K562 (cell line): Measurements from ENCODE around the gene HOXA13. TPM values are rescaled to one million over a fixed set of nuclear protein-coding genes. Genes with fewer than 3 reads are reported as not detected.

Experiments used
- ATAC-seq: fragments of 200-7000 bp; cut with Tn5 transposase; 3 replicates; pipeline ENCODE4 v1.9.1; 2020; ENCODE audit warnings: moderate library complexity
- BruUV-seq: library from RNA; stranded (reverse); fragments of 400-500 nt; replicated peaks from 2 replicates; lab custom pipeline; 2021; lab: Mats Ljungman, UMichigan
- CTCF ChIA-PET: fragments of 300-600 bp; formaldehyde crosslinking; extraction: SDS; loops from one replicate; lab custom pipeline; 2021; ENCODE audit warnings: low intra/inter-chr PET ratio; lab: Yijun Ruan, JAX
- POLR2A ChIA-PET: fragments of 300-600, 350-650 bp; sonication (Branson Sonifier 250); formaldehyde crosslinking; extraction: SDS; loops from one replicate; lab custom pipeline; 2021; ENCODE audit warnings: antibody characterized with exemption, inconsistent platforms; lab: Yijun Ruan, JAX
- DNase-seq, 4 experiments: peaks; one replicate each; pipeline versions ENCODE4 v3.0.0 to v3.0.0-alpha.2; 2011 to 2018; ENCODE audit warnings: low spot score in 3 of 4, mixed read lengths in 3 of 4; ENCODE audit errors: extremely low read depth in 1 of 4
- FAIRE-seq: peaks from 2 replicates; lab custom pipeline; 2011; peaks lifted over from hg19 to GRCh38; lab: Jason Lieb, UNC
- H2AFZ ChIP-seq: 2 replicates; pipeline ENCODE4 v1.6.0; 2011; ENCODE audit warnings: low read depth, low read length, control low read depth, inconsistent platforms
- H3K27ac ChIP-seq: fragments of 200-600 bp; 3 replicates; pipeline ENCODE4 v1.8.0; 2011; ENCODE audit warnings: low read depth, mild to moderate bottlenecking, control low read depth, inconsistent platforms, low read length, moderate library complexity, mixed read lengths; ENCODE audit errors: extremely low read depth
- H3K27me3 ChIP-seq, 2 experiments: fragments of 300-600 bp in 1 of 2; 2 replicates in 1 of 2; 3 replicates in 1 of 2; pipeline versions ENCODE4 v1.6.0 to v1.8.0; 2011; ENCODE audit warnings: inconsistent platforms in 2 of 2, low read length in 2 of 2, mild to moderate bottlenecking in 1 of 2, mixed read lengths in 1 of 2, moderate library complexity in 1 of 2; ENCODE audit not compliant: control insufficient read depth in 2 of 2, insufficient read depth in 2 of 2
- H3K36me3 ChIP-seq: fragments of 300-600 bp; 3 replicates; pipeline ENCODE4 v1.8.0; 2011; ENCODE audit warnings: mild to moderate bottlenecking, low read length, inconsistent platforms; ENCODE audit not compliant: control insufficient read depth, insufficient read depth
- H3K4me1 ChIP-seq, 2 experiments: fragments of 200-600 bp in 1 of 2; replicated peaks in 1 of 2; 2 replicates in 1 of 2; 3 replicates in 1 of 2; pipeline versions ENCODE4 v1.5.1 to v1.8.0; 2011; ENCODE audit warnings: inconsistent platforms in 2 of 2, low read length in 2 of 2, mild to moderate bottlenecking in 1 of 2, mixed read lengths in 1 of 2, moderate library complexity in 1 of 2; ENCODE audit not compliant: control insufficient read depth in 2 of 2, insufficient read depth in 2 of 2
- H3K4me2 ChIP-seq: 2 replicates; pipeline ENCODE4 v1.6.1; 2011; ENCODE audit warnings: low read length, control low read depth, inconsistent platforms, mixed read lengths; ENCODE audit not compliant: insufficient read depth
- H3K4me3 ChIP-seq: fragments of 200-600 bp; sonication (generic), shearing (Covaris generic); 2 replicates; pipeline ENCODE4 v1.5.1; 2016; ENCODE audit warnings: control low read depth, inconsistent platforms
- H3K79me2 ChIP-seq: fragments of 200-600 bp; 3 replicates; pipeline ENCODE4 v1.8.0; 2011; ENCODE audit warnings: low read length, inconsistent platforms; ENCODE audit not compliant: control insufficient read depth, insufficient read depth
- H3K9ac ChIP-seq, 2 experiments: 2 replicates each; pipeline versions ENCODE4 v1.6.0 to v1.6.1; 2011; ENCODE audit warnings: low read depth in 2 of 2, low read length in 2 of 2, control low read depth in 1 of 2, inconsistent platforms in 1 of 2, mild to moderate bottlenecking in 1 of 2, mixed read lengths in 1 of 2; ENCODE audit not compliant: insufficient read depth in 1 of 2
- H3K9me1 ChIP-seq: one replicate; pipeline ENCODE4 v1.6.0; 2011; ENCODE audit warnings: inconsistent platforms, mild to moderate bottlenecking, low read length, moderate library complexity; ENCODE audit not compliant: control insufficient read depth, insufficient read depth
- H3K9me3 ChIP-seq: replicated peaks from 2 replicates; pipeline ENCODE4 v1.5.1; 2011; ENCODE audit warnings: low read depth, low read length, inconsistent platforms; ENCODE audit not compliant: control insufficient read depth, insufficient read depth
- H4K20me1 ChIP-seq: replicated peaks from 2 replicates; pipeline ENCODE4 v1.6.1; 2011; ENCODE audit warnings: low read length, inconsistent platforms, mixed read lengths; ENCODE audit not compliant: control insufficient read depth, insufficient read depth
- CBX8 ChIP-seq: fragments of 200-600 bp; sonication (generic); IDR thresholded peaks from 2 replicates; pipeline ENCODE4 v1.6.1; 2012; ENCODE audit warnings: borderline replicate concordance, mixed run types, low read depth, mild to moderate bottlenecking, moderate library complexity, mixed read lengths, low read length, control low read depth, inconsistent platforms; ENCODE audit not compliant: poor library complexity, severe bottlenecking; ENCODE audit errors: extremely low read depth
- JUND ChIP-seq, 2 experiments: IDR thresholded peaks; 2 replicates in 1 of 2; 3 replicates in 1 of 2; pipeline ENCODE4 v1.6.1; 2011; ENCODE audit warnings: borderline replicate concordance in 2 of 2, low read depth in 2 of 2, low read length in 2 of 2, improper control_type of control experiment in 1 of 2, missing biosample characterization in 1 of 2, missing genetic modification characterization in 1 of 2, missing genetic modification reagents in 1 of 2
- SP2 ChIP-seq: IDR thresholded peaks from 2 replicates; pipeline ENCODE4 v1.6.1; 2011; ENCODE audit warnings: mild to moderate bottlenecking, low read depth, low read length, moderate library complexity; ENCODE audit not compliant: poor library complexity, severe bottlenecking; ENCODE audit errors: extremely low read depth
- ZKSCAN8 ChIP-seq: fragments of 200-800 bp; sonication (Bioruptor generic); IDR thresholded peaks from 2 replicates; pipeline ENCODE4 v1.6.1; 2016; ENCODE audit warnings: missing genetic modification characterization, missing compliant biosample characterization
- in situ Hi-C: fragments of 300-500 bp; cut with MboI; formaldehyde crosslinking; loops from 4 replicates; pipeline ENCODE4 v1.15.0; 2018; ENCODE audit warnings: inconsistent platforms, mixed read lengths
- intact Hi-C: fragments of 100-400 bp; cut with micrococcal nuclease; formaldehyde crosslinking; loops from 2 replicates; pipeline ENCODE4 v1.14.2; 2022
- polyA plus RNA-seq, 8 experiments: library from polyadenylated mRNA; depleted of rRNA in 4 of 8; stranded (reverse) in 5 of 8; unstranded in 3 of 8; fragments of >200 nt; fragmentation: Nextera tagmentation in 2 of 8; fragmentation: Illumina TruSeq in 1 of 8; extraction: Ambion mirVana in 2 of 8; extraction: Trizol in 1 of 8; gene quantifications; 2 replicates each; pipeline versions ENCODE4 v1.2.1 to v1.2.3, GENCODE V29; 2011 to 2014; ENCODE audit warnings: inconsistent platforms in 1 of 8, missing spikeins in 1 of 8
- total RNA-seq, 7 experiments: library from RNA; depleted of rRNA in 6 of 7; stranded (reverse); fragments of >200 nt in 6 of 7; fragmentation: Illumina TruSeq in 2 of 7; extraction: Trizol in 2 of 7; gene quantifications; 2 replicates each; pipeline versions ENCODE4 v1.2.1 to v1.2.3, GENCODE V29; 2011 to 2021; ENCODE audit warnings: low replicate concordance in 1 of 7
- TF ChIP-seq, protein P1 (sequence below): fragments of 250-450 bp; sonication (Bioruptor Pico); IDR thresholded peaks from 2 replicates; pipeline ENCODE4 v1.4.0; 2020
- TF ChIP-seq, protein P2 (sequence below): fragments of 200-800 bp; sonication (Bioruptor generic); IDR thresholded peaks from 2 replicates; pipeline ENCODE4 v1.6.1; 2017; ENCODE audit warnings: missing genetic modification characterization, missing compliant biosample characterization

HOXA13 gene
- total and polyA plus RNA-seq, 9 of the 15 experiments (the other 6 are each of a cell fraction or from before 2014, with no cell fraction given) = not detected

DNA sequence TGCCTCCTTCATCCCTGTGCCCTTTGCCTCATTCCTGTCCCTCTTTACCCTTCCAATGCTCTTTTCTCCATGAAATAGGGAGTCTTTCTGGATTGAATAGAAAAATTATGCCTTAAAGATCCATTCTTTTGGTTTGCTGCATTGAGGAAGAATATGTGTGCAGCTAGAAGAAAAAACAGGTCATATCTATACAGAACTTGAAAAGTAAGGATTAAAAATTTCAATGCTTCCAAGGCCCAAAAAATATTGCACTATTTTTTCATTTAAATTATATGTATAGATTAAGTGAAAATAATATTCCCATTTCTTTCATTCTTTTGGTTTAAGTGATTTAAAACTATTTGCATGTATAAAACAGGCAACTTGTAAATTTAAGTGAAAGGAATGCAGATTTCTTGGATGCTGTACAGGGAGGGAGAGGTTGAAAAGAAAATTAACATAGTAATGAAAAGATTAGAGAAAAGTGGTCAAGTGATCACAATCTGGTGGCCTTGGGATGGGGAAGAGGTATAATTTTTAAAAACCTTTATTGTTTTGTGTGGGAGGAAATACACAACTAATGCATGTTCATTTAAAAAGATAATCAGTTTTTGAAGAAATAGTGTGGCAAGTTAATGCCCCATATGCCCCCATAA, 24.2 kb upstream of the HOXA13 start:
- in situ Hi-C loops (no loop called here), intact Hi-C loops (no loop called here)
- Histone ChIP-seq H3K9me1 (no peaks in the 10 kb centered on the region), H3K4me1 (peaks cover 0 to 9% of the 10 kb centered on the region in 2 experiments; a peak in 2 of 5 replicates), H3K27me3 (peaks cover 26 to 41% of the 10 kb centered on the region in 2 experiments; a peak in 4 of 5 replicates), H4K20me1 (no peaks in the 10 kb centered on the region), H3K36me3 (no peaks in the 10 kb centered on the region), H3K9ac (no peak overlapping the region), H3K4me3 (no peak overlapping the region), H3K79me2 (no peaks in the 10 kb centered on the region), H3K27ac (no peak overlapping the region), H3K9me3 (no peaks in the 10 kb centered on the region), H2AFZ (no peak overlapping the region), H3K4me2 (no peak overlapping the region)
- no peak for TF ChIP-seq ZKSCAN8 (CRISPR knock-in tag)
- TF ChIP-seq, protein P1, sequence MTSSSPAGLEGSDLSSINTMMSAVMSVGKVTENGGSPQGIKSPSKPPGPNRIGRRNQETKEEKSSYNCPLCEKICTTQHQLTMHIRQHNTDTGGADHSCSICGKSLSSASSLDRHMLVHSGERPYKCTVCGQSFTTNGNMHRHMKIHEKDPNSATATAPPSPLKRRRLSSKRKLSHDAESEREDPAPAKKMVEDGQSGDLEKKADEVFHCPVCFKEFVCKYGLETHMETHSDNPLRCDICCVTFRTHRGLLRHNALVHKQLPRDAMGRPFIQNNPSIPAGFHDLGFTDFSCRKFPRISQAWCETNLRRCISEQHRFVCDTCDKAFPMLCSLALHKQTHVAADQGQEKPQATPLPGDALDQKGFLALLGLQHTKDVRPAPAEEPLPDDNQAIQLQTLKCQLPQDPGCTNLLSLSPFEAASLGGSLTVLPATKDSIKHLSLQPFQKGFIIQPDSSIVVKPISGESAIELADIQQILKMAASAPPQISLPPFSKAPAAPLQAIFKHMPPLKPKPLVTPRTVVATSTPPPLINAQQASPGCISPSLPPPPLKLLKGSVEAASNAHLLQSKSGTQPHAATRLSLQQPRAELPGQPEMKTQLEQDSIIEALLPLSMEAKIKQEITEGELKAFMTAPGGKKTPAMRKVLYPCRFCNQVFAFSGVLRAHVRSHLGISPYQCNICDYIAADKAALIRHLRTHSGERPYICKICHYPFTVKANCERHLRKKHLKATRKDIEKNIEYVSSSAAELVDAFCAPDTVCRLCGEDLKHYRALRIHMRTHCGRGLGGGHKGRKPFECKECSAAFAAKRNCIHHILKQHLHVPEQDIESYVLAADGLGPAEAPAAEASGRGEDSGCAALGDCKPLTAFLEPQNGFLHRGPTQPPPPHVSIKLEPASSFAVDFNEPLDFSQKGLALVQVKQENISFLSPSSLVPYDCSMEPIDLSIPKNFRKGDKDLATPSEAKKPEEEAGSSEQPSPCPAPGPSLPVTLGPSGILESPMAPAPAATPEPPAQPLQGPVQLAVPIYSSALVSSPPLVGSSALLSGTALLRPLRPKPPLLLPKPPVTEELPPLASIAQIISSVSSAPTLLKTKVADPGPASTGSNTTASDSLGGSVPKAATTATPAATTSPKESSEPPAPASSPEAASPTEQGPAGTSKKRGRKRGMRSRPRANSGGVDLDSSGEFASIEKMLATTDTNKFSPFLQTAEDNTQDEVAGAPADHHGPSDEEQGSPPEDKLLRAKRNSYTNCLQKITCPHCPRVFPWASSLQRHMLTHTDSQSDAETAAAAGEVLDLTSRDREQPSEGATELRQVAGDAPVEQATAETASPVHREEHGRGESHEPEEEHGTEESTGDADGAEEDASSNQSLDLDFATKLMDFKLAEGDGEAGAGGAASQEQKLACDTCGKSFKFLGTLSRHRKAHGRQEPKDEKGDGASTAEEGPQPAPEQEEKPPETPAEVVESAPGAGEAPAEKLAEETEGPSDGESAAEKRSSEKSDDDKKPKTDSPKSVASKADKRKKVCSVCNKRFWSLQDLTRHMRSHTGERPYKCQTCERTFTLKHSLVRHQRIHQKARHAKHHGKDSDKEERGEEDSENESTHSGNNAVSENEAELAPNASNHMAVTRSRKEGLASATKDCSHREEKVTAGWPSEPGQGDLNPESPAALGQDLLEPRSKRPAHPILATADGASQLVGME (CRISPR knock-in tag) = no peak
- TF ChIP-seq, protein P2, sequence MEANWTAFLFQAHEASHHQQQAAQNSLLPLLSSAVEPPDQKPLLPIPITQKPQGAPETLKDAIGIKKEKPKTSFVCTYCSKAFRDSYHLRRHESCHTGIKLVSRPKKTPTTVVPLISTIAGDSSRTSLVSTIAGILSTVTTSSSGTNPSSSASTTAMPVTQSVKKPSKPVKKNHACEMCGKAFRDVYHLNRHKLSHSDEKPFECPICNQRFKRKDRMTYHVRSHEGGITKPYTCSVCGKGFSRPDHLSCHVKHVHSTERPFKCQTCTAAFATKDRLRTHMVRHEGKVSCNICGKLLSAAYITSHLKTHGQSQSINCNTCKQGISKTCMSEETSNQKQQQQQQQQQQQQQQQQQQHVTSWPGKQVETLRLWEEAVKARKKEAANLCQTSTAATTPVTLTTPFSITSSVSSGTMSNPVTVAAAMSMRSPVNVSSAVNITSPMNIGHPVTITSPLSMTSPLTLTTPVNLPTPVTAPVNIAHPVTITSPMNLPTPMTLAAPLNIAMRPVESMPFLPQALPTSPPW (CRISPR knock-in tag) = no peak
- no peak for TF ChIP-seq JUND (IDR thresholded peaks at IDR 0.05; ENCODE audit: borderline replicate concordance, low read depth, low read length)
- TF ChIP-seq JUND (tag; IDR thresholded peaks at IDR 0.05; ENCODE audit: borderline replicate concordance, low read depth, low read length) = no peak
- TF ChIP-seq CBX8 = no peak
- TF ChIP-seq SP2 = no peak
- ChIA-PET POLR2A (no interaction called here), CTCF (interaction anchor here (0.7 kb wide), 1 partner anchor 13 kb away, joined by 3 read pairs; no protein-coding TSS in a partner anchor)
- DNase-seq = no peak
- no peak for ATAC-seq
- BruUV-seq = no TSS peak
- FAIRE-seq = no peak
